Neural crest cell (in vitro differentiated cells): ENCODE results near the gene SPOCK2. TPM values are rescaled to one million over a fixed set of nuclear protein-coding genes. Genes with fewer than 3 reads are reported as not detected.

Experiments
- DNase-seq: peaks from one replicate; pipeline ENCODE4 v3.0.0; 2021; ENCODE audit warnings: low read depth, mixed read lengths, low spot score
- H3K27ac Mint-ChIP-seq: one replicate; pipeline ENCODE4 v1.8.0; 2021; ENCODE audit warnings: mild to moderate bottlenecking, mixed read lengths; ENCODE audit not compliant: unreplicated experiment
- H3K27me3 Mint-ChIP-seq: 2 replicates; pipeline ENCODE4 v1.8.0; 2021; ENCODE audit warnings: low read depth, mild to moderate bottlenecking, mixed read lengths
- H3K36me3 Mint-ChIP-seq: 2 replicates; pipeline ENCODE4 v1.8.0; 2021; ENCODE audit warnings: low read depth, mild to moderate bottlenecking, mixed read lengths
- H3K4me1 Mint-ChIP-seq: 2 replicates; pipeline ENCODE4 v1.8.0; 2021; ENCODE audit warnings: mixed read lengths
- H3K4me3 Mint-ChIP-seq: one replicate; pipeline ENCODE4 v1.8.0; 2021; ENCODE audit warnings: mild to moderate bottlenecking, mixed read lengths
- H3K9me3 Mint-ChIP-seq: 2 replicates; pipeline ENCODE4 v1.8.0; 2021; ENCODE audit warnings: mixed read lengths
- total RNA-seq: library from RNA; stranded (reverse); gene quantifications from 2 replicates; pipeline ENCODE4 v1.2.1, GENCODE V29; 2021
- TF ChIP-seq, protein P1 (sequence below): fragments of 200-600 bp; sonication (generic); conservative IDR thresholded peaks from 2 replicates; pipeline ENCODE4 v1.5.0; 2021; ENCODE audit warnings: antibody characterized with exemption, mild to moderate bottlenecking

SPOCK2 gene
- total RNA-seq, 1 donor from 2014 or later, result 1.4 TPM

GRCh38 chr10:72096115-72097000 lies 8.0 kb upstream of the SPOCK2 start:
- TF ChIP-seq, protein P1, sequence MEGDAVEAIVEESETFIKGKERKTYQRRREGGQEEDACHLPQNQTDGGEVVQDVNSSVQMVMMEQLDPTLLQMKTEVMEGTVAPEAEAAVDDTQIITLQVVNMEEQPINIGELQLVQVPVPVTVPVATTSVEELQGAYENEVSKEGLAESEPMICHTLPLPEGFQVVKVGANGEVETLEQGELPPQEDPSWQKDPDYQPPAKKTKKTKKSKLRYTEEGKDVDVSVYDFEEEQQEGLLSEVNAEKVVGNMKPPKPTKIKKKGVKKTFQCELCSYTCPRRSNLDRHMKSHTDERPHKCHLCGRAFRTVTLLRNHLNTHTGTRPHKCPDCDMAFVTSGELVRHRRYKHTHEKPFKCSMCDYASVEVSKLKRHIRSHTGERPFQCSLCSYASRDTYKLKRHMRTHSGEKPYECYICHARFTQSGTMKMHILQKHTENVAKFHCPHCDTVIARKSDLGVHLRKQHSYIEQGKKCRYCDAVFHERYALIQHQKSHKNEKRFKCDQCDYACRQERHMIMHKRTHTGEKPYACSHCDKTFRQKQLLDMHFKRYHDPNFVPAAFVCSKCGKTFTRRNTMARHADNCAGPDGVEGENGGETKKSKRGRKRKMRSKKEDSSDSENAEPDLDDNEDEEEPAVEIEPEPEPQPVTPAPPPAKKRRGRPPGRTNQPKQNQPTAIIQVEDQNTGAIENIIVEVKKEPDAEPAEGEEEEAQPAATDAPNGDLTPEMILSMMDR, result no peak

GRCh38 chr10:72095195-72095594 lies 6.8 kb upstream of the SPOCK2 start:
- Mint-ChIP-seq H3K36me3 (peaks cover 5% of the 10 kb centered on the region), H3K4me1 (peaks cover 9% of the 10 kb centered on the region), H3K4me3 (no peak overlapping the region), H3K9me3 (no peaks in the 10 kb centered on the region), H3K27ac (no peak overlapping the region), H3K27me3 (peaks cover 11% of the 10 kb centered on the region)
- no peak for DNase-seq
- TF ChIP-seq, protein P1, result no peak

More at GRCh38 chr10:72096115-72097000, 8.0 kb upstream of the SPOCK2 start:
- Mint-ChIP-seq H3K27me3 (peaks cover 7% of the 10 kb centered on the region), H3K27ac (no peak overlapping the region), H3K4me1 (peaks cover 9% of the 10 kb centered on the region), H3K9me3 (no peaks in the 10 kb centered on the region), H3K36me3 (peaks cover 8% of the 10 kb centered on the region), H3K4me3 (no peak overlapping the region)
- DNase-seq, result no peak

- no peak overlapping the region for H3K27ac Mint-ChIP-seq
- TF ChIP-seq, protein P1, result no peak
- no peak overlapping the region for H3K4me3 Mint-ChIP-seq
- no peaks in the 10 kb centered on the region for H3K9me3 Mint-ChIP-seq
- H3K27me3 Mint-ChIP-seq, result peaks cover 17% of the 10 kb centered on the region
- DNase-seq, result no peak
- H3K4me1 Mint-ChIP-seq, result peaks cover 12% of the 10 kb centered on the region
- H3K36me3 Mint-ChIP-seq, result peaks cover 5% of the 10 kb centered on the region
Observed at GRCh38 chr10:72094574-72094973, 6.2 kb upstream of the SPOCK2 start.

DNA sequence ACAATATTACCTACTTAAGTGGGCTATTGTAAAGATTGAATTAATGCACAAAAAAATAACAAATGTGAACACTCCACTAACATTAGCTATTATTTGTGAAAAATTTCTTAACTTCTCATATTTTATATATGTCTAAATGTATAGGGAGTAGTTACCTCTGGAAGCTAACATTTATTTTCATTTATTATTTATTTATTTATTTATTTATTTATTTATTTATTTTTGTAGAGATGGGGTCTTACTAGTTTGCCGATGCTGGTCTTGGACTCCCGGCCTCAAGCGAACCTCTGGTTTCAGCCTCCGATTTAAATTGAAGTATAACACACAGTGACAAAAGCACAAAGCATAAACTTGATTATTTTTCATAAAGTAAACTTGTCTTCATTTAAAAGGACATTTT lies 5.1 kb upstream of the SPOCK2 start:
- peaks cover 5% of the 10 kb centered on the region for H3K36me3 Mint-ChIP-seq
- TF ChIP-seq, protein P1, result no peak
- H3K27me3 Mint-ChIP-seq, result peaks cover 29% of the 10 kb centered on the region
- peaks cover 20% of the 10 kb centered on the region for H3K4me1 Mint-ChIP-seq
- no peak overlapping the region for H3K4me3 Mint-ChIP-seq
- no peaks in the 10 kb centered on the region for H3K9me3 Mint-ChIP-seq
- no peak overlapping the region for H3K27ac Mint-ChIP-seq
- no peak for DNase-seq

DNA sequence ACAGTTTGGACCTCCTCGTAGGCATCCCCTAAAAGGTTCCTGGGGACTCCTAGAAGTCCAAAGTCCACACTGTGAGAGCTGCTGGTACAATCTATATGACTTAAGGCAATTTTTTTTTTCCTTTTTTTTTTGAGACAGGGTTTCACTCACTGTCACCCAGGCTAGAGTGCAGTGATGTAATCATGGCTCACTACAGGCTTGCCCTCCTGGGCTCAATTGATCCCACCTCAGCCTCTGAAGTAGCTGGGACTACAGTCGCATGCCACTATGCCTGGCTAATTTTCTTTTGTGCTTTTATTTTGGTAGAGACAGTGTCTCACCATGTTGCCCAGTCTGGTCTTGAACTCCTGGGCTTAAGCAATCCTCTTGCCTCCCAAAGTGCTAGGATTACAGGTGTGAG lies 4.6 kb upstream of the SPOCK2 start:
- H3K27ac Mint-ChIP-seq, result no peak overlapping the region
- TF ChIP-seq, protein P1, result no peak
- H3K36me3 Mint-ChIP-seq, result peaks cover 5% of the 10 kb centered on the region
- H3K27me3 Mint-ChIP-seq, result peaks cover 33% of the 10 kb centered on the region
- no peaks in the 10 kb centered on the region for H3K9me3 Mint-ChIP-seq
- DNase-seq, result no peak
- H3K4me3 Mint-ChIP-seq, result no peak overlapping the region
- peaks cover 22% of the 10 kb centered on the region for H3K4me1 Mint-ChIP-seq
